ENCODE data around the gene SORCS1.

Gene SORCS1

GRCh38 chr10:106608066-106608465 is 556.4 kb downstream of the SORCS1 start:
- Histone ChIP-seq H3K27ac (ENCODE audit: low read depth, low read length) (no peak overlapping the region), H3K9me2 (replicated peaks; ENCODE audit: control insufficient read depth, low read length) (no peaks in the 10 kb centered on the region), H3K4me3 (ENCODE audit: low read length) (no peak overlapping the region), H3K4me1 (ENCODE audit: control insufficient read depth, low read length) (no peaks in the 10 kb centered on the region), H4K20me1 (ENCODE audit: control insufficient read depth, insufficient read depth, low read depth, low read length) (no peaks in the 10 kb centered on the region), H3K9me3 (ENCODE audit: control insufficient read depth, insufficient read depth, low read length) (no peaks in the 10 kb centered on the region), H3K4me2 (ENCODE audit: low read length) (no peak overlapping the region), H3K36me3 (ENCODE audit: control insufficient read depth, low read length) (no peaks in the 10 kb centered on the region), H3K79me2 (ENCODE audit: control insufficient read depth, low read length) (no peaks in the 10 kb centered on the region), H3F3A (ENCODE audit: control insufficient read depth, insufficient read depth) (no peaks in the 10 kb centered on the region), H3K27me3 (ENCODE audit: control insufficient read depth, low read length) (no peaks in the 10 kb centered on the region)
- TF ChIP-seq CTCF (IDR thresholded peaks at IDR 0.05; ENCODE audit: low read depth, low read length, poor library complexity, severe bottlenecking) (no peak), EZH2phosphoT487 (IDR thresholded peaks at IDR 0.05; ENCODE audit: borderline replicate concordance, low read length) (no peak)

- TF ChIP-seq CTCF (IDR thresholded peaks at IDR 0.05; ENCODE audit: low read depth, low read length, poor library complexity, severe bottlenecking), result no peak
- TF ChIP-seq EZH2phosphoT487 (IDR thresholded peaks at IDR 0.05; ENCODE audit: borderline replicate concordance, low read length), result no peak
- H3K27ac ChIP-seq (ENCODE audit: low read depth, low read length), result no peak overlapping the region
- no peak overlapping the region for H3K4me2 ChIP-seq (ENCODE audit: low read length)
- H3K9me3 ChIP-seq (ENCODE audit: control insufficient read depth, insufficient read depth, low read length), result no peaks in the 10 kb centered on the region
- H4K20me1 ChIP-seq (ENCODE audit: control insufficient read depth, insufficient read depth, low read depth, low read length), result no peaks in the 10 kb centered on the region
- no peaks in the 10 kb centered on the region for H3K9me2 ChIP-seq (replicated peaks; ENCODE audit: control insufficient read depth, low read length)
- H3K36me3 ChIP-seq (ENCODE audit: control insufficient read depth, low read length), result no peaks in the 10 kb centered on the region
- H3K4me1 ChIP-seq (ENCODE audit: control insufficient read depth, low read length), result no peaks in the 10 kb centered on the region
- no peaks in the 10 kb centered on the region for H3K27me3 ChIP-seq (ENCODE audit: control insufficient read depth, low read length)
- no peaks in the 10 kb centered on the region for H3K79me2 ChIP-seq (ENCODE audit: control insufficient read depth, low read length)
- H3K4me3 ChIP-seq (ENCODE audit: low read length), result no peak overlapping the region
- no peaks in the 10 kb centered on the region for H3F3A ChIP-seq (ENCODE audit: control insufficient read depth, insufficient read depth)
Observed at GRCh38 chr10:106595281-106595680, 569.2 kb downstream of the SORCS1 start.

- H3K9me2 ChIP-seq (replicated peaks; ENCODE audit: control insufficient read depth, low read length), result no peaks in the 10 kb centered on the region
- TF ChIP-seq CTCF (IDR thresholded peaks at IDR 0.05; ENCODE audit: low read depth, low read length, poor library complexity, severe bottlenecking), result no peak
- no peak for TF ChIP-seq EZH2phosphoT487 (IDR thresholded peaks at IDR 0.05; ENCODE audit: borderline replicate concordance, low read length)
- no peaks in the 10 kb centered on the region for H3K9me3 ChIP-seq (ENCODE audit: control insufficient read depth, insufficient read depth, low read length)
- no peaks in the 10 kb centered on the region for H3F3A ChIP-seq (ENCODE audit: control insufficient read depth, insufficient read depth)
- H3K79me2 ChIP-seq (ENCODE audit: control insufficient read depth, low read length), result no peaks in the 10 kb centered on the region
- no peaks in the 10 kb centered on the region for H3K4me1 ChIP-seq (ENCODE audit: control insufficient read depth, low read length)
- H3K36me3 ChIP-seq (ENCODE audit: control insufficient read depth, low read length), result no peaks in the 10 kb centered on the region
- H3K27ac ChIP-seq (ENCODE audit: low read depth, low read length), result no peak overlapping the region
- no peaks in the 10 kb centered on the region for H4K20me1 ChIP-seq (ENCODE audit: control insufficient read depth, insufficient read depth, low read depth, low read length)
- H3K4me3 ChIP-seq (ENCODE audit: low read length), result no peak overlapping the region
- H3K27me3 ChIP-seq (ENCODE audit: control insufficient read depth, low read length), result no peaks in the 10 kb centered on the region
- H3K4me2 ChIP-seq (ENCODE audit: low read length), result no peak overlapping the region
Observed at GRCh38 chr10:106593876-106594275, 570.6 kb downstream of the SORCS1 start.

- no peaks in the 10 kb centered on the region for H3F3A ChIP-seq (ENCODE audit: control insufficient read depth, insufficient read depth)
- no peaks in the 10 kb centered on the region for H3K4me1 ChIP-seq (ENCODE audit: control insufficient read depth, low read length)
- no peak overlapping the region for H3K27ac ChIP-seq (ENCODE audit: low read depth, low read length)
- H3K9me3 ChIP-seq (ENCODE audit: control insufficient read depth, insufficient read depth, low read length), result no peaks in the 10 kb centered on the region
- no peaks in the 10 kb centered on the region for H3K79me2 ChIP-seq (ENCODE audit: control insufficient read depth, low read length)
- H3K27me3 ChIP-seq (ENCODE audit: control insufficient read depth, low read length), result no peaks in the 10 kb centered on the region
- no peaks in the 10 kb centered on the region for H4K20me1 ChIP-seq (ENCODE audit: control insufficient read depth, insufficient read depth, low read depth, low read length)
- H3K4me2 ChIP-seq (ENCODE audit: low read length), result no peak overlapping the region
- no peaks in the 10 kb centered on the region for H3K36me3 ChIP-seq (ENCODE audit: control insufficient read depth, low read length)
- TF ChIP-seq CTCF (IDR thresholded peaks at IDR 0.05; ENCODE audit: low read depth, low read length, poor library complexity, severe bottlenecking) (no peak), EZH2phosphoT487 (IDR thresholded peaks at IDR 0.05; ENCODE audit: borderline replicate concordance, low read length) (no peak)
- no peak overlapping the region for H3K4me3 ChIP-seq (ENCODE audit: low read length)
- no peaks in the 10 kb centered on the region for H3K9me2 ChIP-seq (replicated peaks; ENCODE audit: control insufficient read depth, low read length)
Observed at GRCh38 chr10:106592396-106592795, 572.1 kb downstream of the SORCS1 start.
